ENCODE measurements around the gene TGFB1.

Gene TGFB1

GRCh38 chr19:41332000-41332399, 21.7 kb downstream of the TGFB1 start:
- H3K4me3 Mint-ChIP-seq: no peak overlapping the region

GRCh38 chr19:41330946-41331678, 22.6 kb downstream of the TGFB1 start:
- H3K27me3 Mint-ChIP-seq (ENCODE audit: low read depth, poor library complexity): peaks cover 4% of the 10 kb centered on the region
- no peak overlapping the region for H3K27ac Mint-ChIP-seq
- H3K4me3 Mint-ChIP-seq: peak overlapping the region; percentile 47
- TF ChIP-seq CTCF (IDR thresholded peaks at IDR 0.05): no peak
- peaks cover 45% of the 10 kb centered on the region for H3K4me1 Mint-ChIP-seq
- H3K36me3 Mint-ChIP-seq (ENCODE audit: low read depth): peaks cover 27% of the 10 kb centered on the region
- peak; percentile 32 for DNase-seq
- no peaks in the 10 kb centered on the region for H3K9me3 Mint-ChIP-seq

More at GRCh38 chr19:41332000-41332399, 21.7 kb downstream of the TGFB1 start:
- H3K27ac Mint-ChIP-seq: no peak overlapping the region
- peaks cover 36% of the 10 kb centered on the region for H3K4me1 Mint-ChIP-seq
- TF ChIP-seq CTCF (IDR thresholded peaks at IDR 0.05): no peak
- H3K9me3 Mint-ChIP-seq: no peaks in the 10 kb centered on the region
- no peak for DNase-seq
- H3K36me3 Mint-ChIP-seq (ENCODE audit: low read depth): peaks cover 27% of the 10 kb centered on the region
- peaks cover 4% of the 10 kb centered on the region for H3K27me3 Mint-ChIP-seq (ENCODE audit: low read depth, poor library complexity)

- Mint-ChIP-seq H3K27me3 (ENCODE audit: low read depth, poor library complexity) (peaks cover 4% of the 10 kb centered on the region), H3K9me3 (no peaks in the 10 kb centered on the region), H3K4me3 (no peak overlapping the region), H3K36me3 (ENCODE audit: low read depth) (peaks cover 27% of the 10 kb centered on the region), H3K4me1 (peaks cover 49% of the 10 kb centered on the region), H3K27ac (peak overlapping the region; percentile 3)
- DNase-seq: no peak
- TF ChIP-seq CTCF (IDR thresholded peaks at IDR 0.05): no peak
Observed at GRCh38 chr19:41330481-41330880, 23.2 kb downstream of the TGFB1 start.

- peaks cover 27% of the 10 kb centered on the region for H3K36me3 Mint-ChIP-seq (ENCODE audit: low read depth)
- H3K4me1 Mint-ChIP-seq: peaks cover 66% of the 10 kb centered on the region
- peaks cover 4% of the 10 kb centered on the region for H3K27me3 Mint-ChIP-seq (ENCODE audit: low read depth, poor library complexity)
- H3K27ac Mint-ChIP-seq: peak overlapping the region; percentile 49
- no peak for TF ChIP-seq CTCF (IDR thresholded peaks at IDR 0.05)
- H3K9me3 Mint-ChIP-seq: no peaks in the 10 kb centered on the region
- H3K4me3 Mint-ChIP-seq: no peak overlapping the region
- DNase-seq: no peak
Observed at GRCh38 chr19:41328842-41329225, 24.9 kb downstream of the TGFB1 start.

- peaks cover 71% of the 10 kb centered on the region for H3K4me1 Mint-ChIP-seq
Observed at GRCh38 chr19:41328157-41328841, 25.4 kb downstream of the TGFB1 start.

More at GRCh38 chr19:41328157-41328841, 25.4 kb downstream of the TGFB1 start:
- Mint-ChIP-seq H3K36me3 (ENCODE audit: low read depth) (peaks cover 27% of the 10 kb centered on the region), H3K27me3 (ENCODE audit: low read depth, poor library complexity) (peaks cover 4% of the 10 kb centered on the region), H3K27ac (peak overlapping the region; percentile 73), H3K9me3 (no peaks in the 10 kb centered on the region), H3K4me3 (peak overlapping the region; percentile 26)
- TF ChIP-seq CTCF (IDR thresholded peaks at IDR 0.05): no peak
- DNase-seq: no peak

All from nephron progenitor cell (in vitro differentiated cells).